Stimulated activated naive CD8-positive, alpha-beta T cell treated with anti-CD3 and anti-CD28 coated beads, Interleukin-15, Interleukin-2, amounts not matched to agents 100 ng/mL and 50 ng/mL, for 24 hours (primary cell): ENCODE data around the gene PJA2.

ENCODE experiments used
- H3K27ac Mint-ChIP-seq: one replicate; pipeline ENCODE4 v1.8.0; 2021; ENCODE audit warnings: mild to moderate bottlenecking, mixed read lengths
- H3K27me3 Mint-ChIP-seq: one replicate; pipeline ENCODE4 v1.8.0; 2021; ENCODE audit warnings: mixed read lengths
- H3K36me3 Mint-ChIP-seq: one replicate; pipeline ENCODE4 v1.8.0; 2021; ENCODE audit warnings: low read depth, mixed read lengths
- H3K4me1 Mint-ChIP-seq: one replicate; pipeline ENCODE4 v1.8.0; 2021; ENCODE audit warnings: low read depth, mixed read lengths
- H3K4me3 Mint-ChIP-seq: one replicate; pipeline ENCODE4 v1.8.0; 2021; ENCODE audit warnings: mild to moderate bottlenecking, mixed read lengths
- H3K9me3 Mint-ChIP-seq: one replicate; pipeline ENCODE4 v1.8.0; 2021; ENCODE audit warnings: mixed read lengths

Gene PJA2

DNA sequence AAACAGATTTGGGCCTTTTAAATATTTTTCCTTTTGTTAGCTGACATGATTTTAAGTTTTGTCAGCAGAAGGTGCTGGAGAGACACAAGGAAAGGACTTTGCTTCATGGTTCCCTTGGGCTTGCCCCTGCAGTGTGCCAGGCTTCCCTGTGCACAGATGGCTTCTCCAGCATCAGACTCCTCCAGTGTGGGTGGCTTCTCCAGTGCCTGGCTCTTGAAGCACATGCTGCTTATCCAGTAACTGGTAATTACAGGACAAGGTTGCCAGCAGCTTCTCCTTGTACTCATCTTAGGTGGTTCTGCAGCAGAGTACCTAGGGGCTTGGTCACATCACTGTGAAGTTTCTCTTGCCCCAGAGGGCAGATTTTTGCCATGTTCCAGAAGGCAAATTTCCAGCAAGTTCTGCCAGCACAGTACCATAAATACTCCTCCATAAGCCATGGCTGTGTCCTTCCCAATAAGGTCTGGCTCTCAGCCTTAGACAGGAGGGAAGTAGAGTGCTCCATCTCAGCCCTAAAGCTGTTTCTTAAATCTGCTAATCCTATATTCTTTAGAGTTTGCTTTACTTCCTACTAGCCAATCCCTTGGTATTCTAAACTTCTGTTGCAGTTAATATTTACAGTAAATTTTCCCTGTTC, 62.4 kb downstream of the PJA2 start:
- no peak overlapping the region for H3K4me3 Mint-ChIP-seq
- H3K27me3 Mint-ChIP-seq, result no peaks in the 10 kb centered on the region
- H3K36me3 Mint-ChIP-seq, result peaks cover 33% of the 10 kb centered on the region
- no peaks in the 10 kb centered on the region for H3K9me3 Mint-ChIP-seq
- peak overlapping the region; percentile 40 for H3K27ac Mint-ChIP-seq
- H3K4me1 Mint-ChIP-seq, result no peaks in the 10 kb centered on the region

DNA sequence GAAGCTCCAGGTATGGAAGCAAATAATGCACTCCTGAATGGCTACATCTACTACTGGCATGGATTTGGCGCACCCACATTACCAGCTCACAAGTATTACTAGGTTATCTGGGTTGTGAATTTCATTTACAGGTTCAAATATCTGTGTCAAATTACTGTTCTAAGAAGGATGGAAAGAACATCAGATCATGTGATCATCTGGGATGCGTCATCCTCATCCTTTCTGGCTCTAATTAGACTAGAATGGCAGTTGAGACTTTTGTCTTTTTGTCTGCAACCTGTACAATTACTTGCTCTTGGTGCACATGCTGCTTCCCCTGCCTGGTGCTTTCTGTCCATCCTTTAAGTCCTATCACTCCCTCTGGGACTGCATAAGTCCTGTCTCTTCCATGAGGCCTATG, 64.1 kb downstream of the PJA2 start:
- H3K4me1 Mint-ChIP-seq, result no peaks in the 10 kb centered on the region
- H3K36me3 Mint-ChIP-seq, result peaks cover 26% of the 10 kb centered on the region
- H3K27me3 Mint-ChIP-seq, result no peaks in the 10 kb centered on the region
- no peak overlapping the region for H3K4me3 Mint-ChIP-seq
- no peaks in the 10 kb centered on the region for H3K9me3 Mint-ChIP-seq
- H3K27ac Mint-ChIP-seq, result no peak overlapping the region

DNA sequence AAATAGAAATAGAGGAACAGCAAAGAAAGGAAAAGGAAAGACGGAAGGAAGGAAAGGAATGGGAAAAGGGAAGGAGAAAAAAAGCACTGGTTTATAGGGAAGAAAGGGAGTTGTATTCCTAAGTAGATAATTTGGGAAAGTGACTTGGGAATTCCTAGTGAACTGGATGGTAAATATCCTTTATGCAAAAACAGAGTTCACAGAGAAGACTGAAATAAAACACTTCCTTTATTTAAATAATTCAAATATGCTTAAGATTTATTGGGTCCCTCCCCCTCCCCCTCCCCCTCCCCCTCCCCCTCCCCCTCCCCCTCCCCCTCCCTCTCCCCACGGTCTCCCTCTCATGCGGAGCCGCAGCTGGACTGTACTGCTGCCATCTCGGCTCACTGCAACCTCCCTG, 69.4 kb downstream of the PJA2 start:
- Mint-ChIP-seq H3K9me3 (no peaks in the 10 kb centered on the region), H3K36me3 (peaks cover 41% of the 10 kb centered on the region), H3K27me3 (no peaks in the 10 kb centered on the region), H3K4me1 (no peaks in the 10 kb centered on the region), H3K4me3 (no peak overlapping the region), H3K27ac (peak overlapping the region; percentile 15)

DNA sequence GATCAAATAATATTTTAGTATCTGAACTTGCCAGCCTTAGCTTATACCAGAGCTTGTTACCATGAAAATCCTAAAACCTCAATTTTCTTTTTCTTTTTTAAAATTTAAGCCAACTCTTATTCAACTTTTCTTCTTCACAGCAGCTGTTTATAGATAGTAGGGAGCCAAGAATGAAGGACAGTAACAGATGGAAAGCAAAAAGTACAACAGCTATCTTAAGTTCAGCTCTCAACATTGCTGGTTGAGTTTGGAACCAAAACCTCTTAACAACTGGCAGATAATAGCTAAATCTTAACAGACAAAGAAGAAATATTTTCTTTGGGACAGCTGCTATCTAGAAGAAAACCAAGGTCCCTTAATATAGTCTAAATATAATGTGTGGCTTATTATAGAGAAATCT, 74.7 kb downstream of the PJA2 start:
- Mint-ChIP-seq H3K9me3 (no peaks in the 10 kb centered on the region), H3K27me3 (no peaks in the 10 kb centered on the region), H3K36me3 (peaks cover 31% of the 10 kb centered on the region), H3K27ac (no peak overlapping the region), H3K4me1 (no peaks in the 10 kb centered on the region), H3K4me3 (no peak overlapping the region)

DNA sequence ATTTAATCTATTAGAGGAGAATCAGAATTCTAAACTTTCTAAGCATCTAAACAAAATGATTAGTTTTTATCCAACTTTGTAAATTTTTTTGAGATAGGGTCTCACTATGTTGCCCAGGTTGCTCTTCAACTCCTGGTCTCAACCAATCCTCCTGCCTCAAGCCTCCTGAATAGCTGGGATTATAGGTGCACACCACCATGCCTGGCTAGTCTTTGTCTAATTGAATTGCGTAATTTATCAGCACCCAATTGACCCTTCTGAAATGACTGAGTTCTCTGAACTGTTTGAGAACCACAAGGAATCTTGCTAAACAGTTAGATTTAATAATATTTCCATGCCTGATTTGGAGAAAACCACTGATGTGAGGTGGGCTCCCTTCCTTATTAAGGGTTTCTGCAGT, 75.7 kb downstream of the PJA2 start:
- H3K27ac Mint-ChIP-seq, result no peak overlapping the region
- H3K4me1 Mint-ChIP-seq, result no peaks in the 10 kb centered on the region
- H3K9me3 Mint-ChIP-seq, result no peaks in the 10 kb centered on the region
- peaks cover 27% of the 10 kb centered on the region for H3K36me3 Mint-ChIP-seq
- H3K27me3 Mint-ChIP-seq, result no peaks in the 10 kb centered on the region
- no peak overlapping the region for H3K4me3 Mint-ChIP-seq

DNA sequence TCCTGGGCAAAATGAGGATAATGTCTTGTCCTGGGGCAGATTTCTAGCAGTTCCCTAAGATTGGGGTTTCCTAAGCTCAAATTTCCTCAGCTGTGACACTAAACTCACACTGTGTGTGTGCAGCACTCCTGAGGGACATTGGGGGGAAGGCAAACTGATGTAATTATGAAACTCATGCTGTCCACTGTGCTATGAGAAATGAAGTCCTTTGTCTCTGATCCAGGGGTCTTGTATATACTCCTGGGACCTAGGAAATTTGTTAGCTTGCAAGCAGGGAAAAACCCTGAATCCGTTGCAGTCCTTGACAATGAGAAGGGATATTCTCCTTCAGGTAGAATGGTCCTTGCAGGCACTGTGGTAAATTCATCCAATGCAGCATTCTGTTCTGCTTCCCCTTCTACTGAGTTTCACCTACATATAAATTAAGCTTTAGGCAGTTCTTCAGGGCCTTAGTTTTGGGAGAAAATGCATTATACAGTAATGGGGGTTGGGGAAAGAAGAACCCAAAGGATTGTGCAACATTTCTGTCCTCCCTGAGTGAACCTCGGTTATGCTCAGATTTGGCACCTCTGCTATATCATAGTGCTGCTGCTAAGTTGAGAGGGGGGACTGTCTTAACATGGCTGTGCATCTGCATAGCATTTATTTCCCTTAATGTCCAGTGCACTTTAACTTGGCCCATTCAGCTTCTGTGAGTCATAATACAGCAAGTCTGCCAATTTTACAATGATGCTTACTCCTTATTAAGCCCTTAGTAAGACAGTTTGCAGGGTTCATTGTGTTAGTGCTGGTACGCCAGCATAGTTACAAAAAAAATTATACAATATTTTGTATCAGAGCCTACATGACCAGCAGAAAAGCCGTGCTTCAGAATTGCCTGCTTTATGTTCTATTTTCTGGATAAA, 80.2 kb downstream of the PJA2 start:
- no peaks in the 10 kb centered on the region for H3K9me3 Mint-ChIP-seq
- H3K36me3 Mint-ChIP-seq, result peaks cover 4% of the 10 kb centered on the region
- no peaks in the 10 kb centered on the region for H3K4me1 Mint-ChIP-seq
- H3K27ac Mint-ChIP-seq, result no peak overlapping the region
- no peaks in the 10 kb centered on the region for H3K27me3 Mint-ChIP-seq
- H3K4me3 Mint-ChIP-seq, result no peak overlapping the region

DNA sequence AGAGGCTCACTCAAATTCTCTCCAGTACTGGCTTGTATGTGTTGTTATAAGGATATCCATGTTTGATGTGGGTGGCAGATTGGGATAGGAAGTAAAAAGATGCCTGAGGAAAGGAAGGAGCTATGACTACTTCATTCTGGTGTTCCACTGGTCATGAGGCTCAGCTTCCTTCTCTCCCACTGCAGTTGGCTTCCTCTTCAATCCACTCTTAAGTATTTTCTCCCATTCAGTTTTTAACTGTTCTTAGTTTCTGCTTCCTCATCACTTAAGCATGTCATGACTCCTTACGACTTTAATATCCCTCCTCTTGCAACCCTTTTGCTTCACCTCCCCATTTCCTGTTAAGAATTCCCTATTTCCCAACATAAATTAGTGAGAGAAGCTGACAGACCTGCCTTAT, 81.1 kb downstream of the PJA2 start:
- no peaks in the 10 kb centered on the region for H3K4me1 Mint-ChIP-seq
- peaks cover 4% of the 10 kb centered on the region for H3K36me3 Mint-ChIP-seq
- H3K27ac Mint-ChIP-seq, result no peak overlapping the region
- H3K9me3 Mint-ChIP-seq, result no peaks in the 10 kb centered on the region
- no peak overlapping the region for H3K4me3 Mint-ChIP-seq
- H3K27me3 Mint-ChIP-seq, result no peaks in the 10 kb centered on the region

DNA sequence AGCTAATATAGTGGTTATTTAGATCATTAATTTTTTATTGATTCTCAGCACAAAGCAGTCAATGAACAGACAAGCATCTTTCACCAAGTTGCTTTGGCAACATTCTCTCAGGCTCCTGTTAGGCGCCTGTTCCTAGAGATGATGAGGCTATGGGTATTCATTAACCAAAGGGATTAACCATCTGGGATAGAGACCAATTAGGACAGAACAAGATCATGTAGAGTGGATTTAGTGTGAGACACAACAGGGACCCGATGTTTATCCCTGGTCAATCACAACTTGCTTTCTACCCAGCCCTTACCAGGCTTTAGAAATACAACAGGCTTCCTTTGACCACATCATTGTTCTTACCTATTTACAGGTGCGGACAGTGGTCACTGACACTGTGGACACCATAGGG, 82.2 kb downstream of the PJA2 start:
- no peak overlapping the region for H3K4me3 Mint-ChIP-seq
- H3K27ac Mint-ChIP-seq, result no peak overlapping the region
- no peaks in the 10 kb centered on the region for H3K4me1 Mint-ChIP-seq
- H3K36me3 Mint-ChIP-seq, result peaks cover 3% of the 10 kb centered on the region
- no peaks in the 10 kb centered on the region for H3K27me3 Mint-ChIP-seq
- H3K9me3 Mint-ChIP-seq, result no peaks in the 10 kb centered on the region

DNA sequence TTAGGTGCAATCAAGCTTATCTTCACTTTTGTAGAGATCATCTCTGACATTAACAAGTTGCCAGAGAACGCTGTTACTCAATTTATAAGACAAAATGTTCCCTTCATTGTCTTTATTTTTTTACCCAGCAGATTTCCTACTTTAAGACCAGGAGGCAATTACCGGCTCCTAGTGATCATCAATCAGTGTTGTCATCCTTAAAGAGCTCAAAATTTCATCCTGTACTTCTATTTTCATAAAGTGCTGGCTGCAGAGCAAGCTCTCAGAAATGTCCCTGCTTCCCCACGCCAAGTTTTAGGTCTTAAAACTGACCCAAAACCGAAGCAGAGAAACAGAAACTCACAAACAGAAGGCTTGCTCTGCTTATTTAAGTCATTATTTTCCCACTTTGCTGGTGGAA, 82.9 kb downstream of the PJA2 start:
- H3K27ac Mint-ChIP-seq, result no peak overlapping the region
- H3K9me3 Mint-ChIP-seq, result no peaks in the 10 kb centered on the region
- no peaks in the 10 kb centered on the region for H3K27me3 Mint-ChIP-seq
- H3K36me3 Mint-ChIP-seq, result peaks cover 3% of the 10 kb centered on the region
- H3K4me3 Mint-ChIP-seq, result no peak overlapping the region
- H3K4me1 Mint-ChIP-seq, result no peaks in the 10 kb centered on the region

DNA sequence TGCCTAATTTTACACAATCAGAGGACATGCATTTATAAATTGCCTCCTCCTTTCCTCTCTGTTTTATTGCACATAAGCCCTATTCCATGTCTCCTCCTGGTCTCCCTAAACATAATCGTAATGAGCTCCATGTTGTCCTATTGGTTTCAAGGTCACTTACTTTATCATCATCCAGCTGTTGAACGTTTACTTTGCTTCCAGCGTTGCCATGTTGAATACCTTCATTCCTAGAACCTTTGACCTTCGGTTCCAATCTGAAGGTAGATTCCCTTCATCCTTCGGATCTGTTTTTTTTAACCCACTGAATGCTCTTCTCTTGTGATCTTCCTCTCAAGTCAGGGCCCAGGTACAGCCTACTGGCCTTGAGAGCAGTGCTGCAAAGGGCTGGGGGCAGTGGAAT, 84.3 kb downstream of the PJA2 start:
- H3K4me3 Mint-ChIP-seq, result no peak overlapping the region
- H3K4me1 Mint-ChIP-seq, result no peaks in the 10 kb centered on the region
- no peak overlapping the region for H3K27ac Mint-ChIP-seq
- H3K27me3 Mint-ChIP-seq, result no peaks in the 10 kb centered on the region
- H3K36me3 Mint-ChIP-seq, result peaks cover 3% of the 10 kb centered on the region
- H3K9me3 Mint-ChIP-seq, result peaks cover under 1% of the 10 kb centered on the region

DNA sequence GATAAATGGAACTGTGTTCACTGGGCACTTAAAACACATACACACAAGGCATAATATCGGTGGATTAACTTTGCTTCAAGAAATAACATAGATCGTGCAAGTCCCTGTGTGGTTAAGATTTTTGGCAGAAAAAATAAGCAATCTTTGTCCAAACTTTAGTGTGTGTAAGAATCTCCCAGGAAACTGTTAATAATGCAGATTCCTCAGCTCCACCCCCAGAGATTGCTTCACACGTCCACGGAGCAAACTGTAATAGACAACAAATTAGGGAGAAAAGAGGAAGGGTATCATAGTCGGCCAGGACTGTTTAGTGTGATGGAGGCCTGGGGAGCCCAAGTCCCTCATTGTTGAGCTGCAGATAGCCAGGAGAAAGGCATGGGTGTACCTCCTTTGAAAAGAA, 84.8 kb downstream of the PJA2 start:
- Mint-ChIP-seq H3K27me3 (no peaks in the 10 kb centered on the region), H3K4me1 (no peaks in the 10 kb centered on the region), H3K27ac (no peak overlapping the region), H3K9me3 (peaks cover 4% of the 10 kb centered on the region), H3K4me3 (no peak overlapping the region), H3K36me3 (peaks cover 6% of the 10 kb centered on the region)

DNA sequence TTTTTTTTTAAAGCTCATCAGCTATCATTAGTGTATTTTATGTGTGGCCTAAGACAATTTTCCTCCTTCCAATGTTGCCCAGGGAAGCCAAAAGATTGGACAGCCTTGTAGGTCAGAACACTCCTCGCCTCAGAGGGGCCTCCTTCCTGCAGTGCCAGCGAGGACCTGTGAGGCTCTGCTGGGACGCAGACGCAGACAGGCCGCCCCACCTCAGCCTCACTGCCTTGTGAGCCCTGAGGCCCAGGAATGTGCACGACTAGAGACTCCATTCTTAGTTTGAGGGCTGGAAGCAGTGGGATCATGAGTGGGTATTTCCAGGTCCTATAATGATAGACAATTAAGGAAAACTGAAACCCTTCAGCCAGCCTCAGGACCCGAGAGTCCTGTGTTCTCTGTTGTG, 85.4 kb downstream of the PJA2 start:
- Mint-ChIP-seq H3K4me1 (no peaks in the 10 kb centered on the region), H3K36me3 (peaks cover 6% of the 10 kb centered on the region), H3K27ac (no peak overlapping the region), H3K9me3 (peaks cover 4% of the 10 kb centered on the region), H3K27me3 (no peaks in the 10 kb centered on the region), H3K4me3 (no peak overlapping the region)

DNA sequence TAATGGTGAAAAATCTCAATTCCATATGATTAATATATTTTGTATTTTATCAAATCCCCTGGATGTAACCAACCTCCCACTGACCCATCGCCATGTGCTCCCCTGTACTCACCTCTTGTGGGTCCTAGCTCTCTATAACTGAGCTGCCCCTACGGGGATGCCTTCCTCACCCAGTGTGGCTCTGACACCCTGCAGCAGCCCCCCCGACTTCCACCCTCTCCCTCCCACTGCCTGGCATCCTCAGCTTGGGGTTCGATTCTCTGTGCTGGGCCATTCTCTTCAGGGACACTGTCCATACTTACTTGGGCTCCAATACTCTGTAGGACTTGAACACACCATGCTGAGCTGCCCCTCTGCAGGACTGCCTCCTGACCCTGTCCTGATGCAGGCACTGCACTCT, 87.1 kb downstream of the PJA2 start:
- H3K27ac Mint-ChIP-seq, result no peak overlapping the region
- H3K27me3 Mint-ChIP-seq, result no peaks in the 10 kb centered on the region
- H3K9me3 Mint-ChIP-seq, result peaks cover 4% of the 10 kb centered on the region
- no peak overlapping the region for H3K4me3 Mint-ChIP-seq
- no peaks in the 10 kb centered on the region for H3K4me1 Mint-ChIP-seq
- peaks cover 6% of the 10 kb centered on the region for H3K36me3 Mint-ChIP-seq

DNA sequence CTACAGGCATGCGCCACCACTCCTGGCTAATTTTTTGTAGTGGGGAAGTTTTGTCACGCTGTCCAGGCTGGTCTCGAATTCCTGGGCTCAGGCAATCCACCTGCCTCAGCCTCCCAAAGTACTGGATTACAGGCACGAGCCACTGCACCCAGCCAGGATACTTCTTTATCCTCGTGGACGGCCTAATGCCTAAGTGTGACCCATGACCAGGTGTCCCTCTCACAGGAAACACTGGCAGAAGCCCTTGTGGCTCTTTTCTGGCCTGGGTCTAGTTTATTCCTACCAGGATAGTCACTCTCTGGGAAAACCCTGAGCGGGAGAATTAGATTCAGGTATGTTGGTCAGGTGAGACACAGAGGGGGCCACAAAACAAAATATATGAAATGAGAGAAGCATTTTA, 90.4 kb downstream of the PJA2 start:
- H3K4me3 Mint-ChIP-seq, result no peak overlapping the region
- H3K4me1 Mint-ChIP-seq, result no peaks in the 10 kb centered on the region
- peaks cover 4% of the 10 kb centered on the region for H3K9me3 Mint-ChIP-seq
- no peak overlapping the region for H3K27ac Mint-ChIP-seq
- H3K36me3 Mint-ChIP-seq, result peaks cover 6% of the 10 kb centered on the region
- H3K27me3 Mint-ChIP-seq, result no peaks in the 10 kb centered on the region

DNA sequence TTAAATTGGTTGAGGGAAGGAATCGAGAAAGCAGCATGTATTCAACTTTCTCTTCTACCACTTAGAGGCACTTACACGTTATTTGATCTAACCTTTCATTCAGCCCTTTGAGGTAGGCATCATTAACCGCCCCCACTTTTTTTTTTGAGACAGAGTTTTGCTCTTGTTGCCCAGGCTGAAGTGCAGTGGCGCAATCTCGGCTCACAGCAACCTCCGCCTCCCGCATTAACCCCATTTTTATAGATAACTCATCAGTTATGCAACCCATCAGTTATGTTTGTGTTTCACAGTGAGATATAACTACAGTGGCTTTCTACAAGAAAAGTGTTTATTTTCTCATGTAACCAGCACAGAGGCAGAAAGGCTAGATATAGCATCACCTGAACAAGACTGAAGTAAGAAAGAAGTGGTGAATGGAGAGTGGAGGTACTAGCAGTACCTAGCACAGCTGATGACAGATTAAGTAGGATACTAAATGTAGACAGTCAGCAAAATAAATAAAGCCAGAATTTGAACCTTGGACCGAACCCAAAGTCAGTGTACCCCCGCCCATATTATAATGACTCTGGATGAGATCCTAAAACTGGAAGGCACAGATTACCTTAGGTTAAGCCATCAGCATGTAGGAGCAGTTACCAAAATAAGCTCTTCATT, 91.2 kb downstream of the PJA2 start:
- H3K4me1 Mint-ChIP-seq, result no peaks in the 10 kb centered on the region
- H3K9me3 Mint-ChIP-seq, result peaks cover 4% of the 10 kb centered on the region
- peaks cover 5% of the 10 kb centered on the region for H3K36me3 Mint-ChIP-seq
- no peak overlapping the region for H3K27ac Mint-ChIP-seq
- no peaks in the 10 kb centered on the region for H3K27me3 Mint-ChIP-seq
- no peak overlapping the region for H3K4me3 Mint-ChIP-seq
